NCI-H524 (cell line): ENCODE data around the gene ARHGAP9.
"Not testable (repeated sequence)": the region's sequence is repeated elsewhere in the genome, so short reads cannot be mapped to it uniquely, and the experiment has no call there.

Source experiments
- DNase-seq, 2 experiments: peaks; one replicate each; lab custom pipeline; 2025; lab: John Stamatoyannopoulos, UW

ARHGAP9 gene

DNA sequence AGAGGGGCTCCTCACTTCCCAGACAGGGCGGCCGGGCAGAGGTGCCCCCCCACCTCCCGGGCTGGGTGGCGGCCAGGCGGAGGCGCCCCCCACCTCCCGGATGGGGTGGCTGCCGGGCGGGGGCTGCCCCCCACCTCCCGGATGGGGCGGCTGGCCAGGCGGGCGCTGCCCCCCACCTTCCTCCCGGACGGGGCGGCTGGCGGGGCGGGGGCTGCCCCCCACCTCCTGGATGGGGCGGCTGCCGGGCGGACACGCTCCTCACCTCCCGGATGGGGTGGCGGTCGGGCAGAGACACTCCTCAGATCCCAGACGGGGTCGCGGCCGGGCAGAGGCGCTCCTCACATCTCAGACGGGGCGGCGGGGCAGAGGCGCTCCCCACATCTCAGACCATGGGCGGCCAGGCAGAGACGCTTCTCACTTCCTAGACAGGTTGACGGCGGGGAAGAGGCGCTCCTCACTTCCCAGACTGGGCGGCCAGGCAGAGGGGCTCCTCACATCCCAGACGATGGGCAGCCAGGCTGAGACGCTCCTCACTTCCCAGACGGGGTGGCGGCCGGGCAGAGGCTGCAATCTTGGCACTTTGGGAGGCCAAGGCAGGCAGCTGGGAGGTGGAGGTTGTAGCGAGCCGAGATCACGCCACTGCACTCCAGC, 15.5 kb upstream of the ARHGAP9 start:
- DNase-seq, result not testable (repeated sequence)

DNA sequence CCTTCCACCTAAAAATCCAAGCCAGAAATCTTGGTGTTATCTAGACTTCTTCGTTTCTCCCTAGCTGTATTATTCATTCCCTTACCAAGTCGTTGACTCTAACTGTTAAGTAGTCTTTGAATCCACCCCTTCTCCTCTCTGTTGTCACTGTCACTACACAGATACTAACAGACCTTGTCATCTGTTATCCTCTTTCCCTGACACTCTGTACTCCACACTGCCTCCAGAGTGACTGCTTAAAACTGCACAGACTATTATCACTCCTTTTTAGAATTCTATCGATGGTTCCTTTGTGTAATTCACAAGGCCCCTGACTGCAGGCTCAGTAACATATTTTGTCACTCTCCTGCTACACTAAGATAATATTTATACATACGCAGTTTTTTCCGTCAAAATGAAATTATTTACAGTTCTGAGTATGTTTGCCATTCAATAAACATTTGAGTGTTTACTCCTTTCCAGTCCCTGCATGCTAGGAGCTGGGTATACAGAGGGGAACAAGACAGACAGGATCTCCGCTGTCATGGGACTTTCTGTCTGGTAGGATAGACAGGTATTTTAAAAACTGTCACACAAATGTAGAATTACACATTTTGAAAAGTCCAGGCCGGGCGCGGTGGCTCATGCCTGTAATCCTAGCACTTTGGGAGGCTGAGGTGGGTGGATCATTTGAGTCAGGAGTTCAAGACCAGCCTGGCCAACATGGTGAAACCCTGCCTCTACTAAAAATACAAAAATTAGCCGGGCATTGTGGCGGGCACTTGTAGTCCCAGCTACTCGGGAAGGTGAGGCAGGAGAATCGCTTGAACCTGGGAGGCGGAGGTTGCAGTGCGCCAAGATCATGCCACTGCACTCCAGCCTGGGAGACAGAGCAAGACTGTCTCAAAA, 12.0 kb upstream of the ARHGAP9 start:
- DNase-seq, result peak in 1 of 2 experiments; percentile 18

DNA sequence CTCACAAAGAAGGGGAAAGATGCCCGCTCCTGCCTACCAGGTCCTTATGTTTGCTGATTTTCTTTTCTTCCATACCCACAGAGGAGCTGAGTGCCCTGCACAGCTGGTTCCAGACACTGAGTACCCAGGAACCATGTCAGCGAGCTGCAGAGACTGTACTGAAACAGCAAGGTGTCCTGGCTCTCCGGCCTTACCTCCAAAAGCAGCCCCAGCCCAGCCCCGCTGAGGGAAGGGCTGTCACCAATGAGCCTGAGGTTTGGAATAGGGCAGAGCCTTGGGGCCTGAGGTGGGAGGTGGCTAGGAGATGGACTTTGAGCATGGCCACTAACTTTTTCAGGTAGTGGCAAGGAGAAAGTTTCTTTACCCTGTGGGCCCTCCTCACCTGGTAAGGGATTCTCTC, 10.5 kb upstream of the ARHGAP9 start:
- no peak for DNase-seq

DNA sequence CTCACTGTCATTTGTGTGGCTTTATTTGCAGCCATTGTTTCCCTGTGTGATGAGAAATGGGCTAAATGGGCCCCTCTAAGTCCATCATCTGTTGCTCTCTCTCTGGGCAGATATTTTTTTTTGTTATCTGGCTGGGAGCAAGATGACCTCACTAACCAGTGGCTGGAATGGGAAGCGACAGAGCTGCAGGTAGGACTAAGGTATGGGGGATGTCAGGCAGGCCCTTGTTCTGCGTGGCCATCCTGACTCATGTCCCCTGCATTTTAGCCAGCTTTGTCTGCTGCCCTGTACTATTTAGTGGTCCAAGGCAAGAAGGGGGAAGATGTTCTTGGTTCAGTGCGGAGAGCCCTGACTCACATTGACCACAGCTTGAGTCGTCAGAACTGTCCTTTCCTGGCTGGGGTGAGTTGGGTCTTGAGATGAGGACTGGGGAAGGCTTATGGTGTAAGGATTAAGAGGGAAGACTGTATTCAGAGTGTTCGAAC, 9.5 kb upstream of the ARHGAP9 start:
- DNase-seq, result no peak

DNA sequence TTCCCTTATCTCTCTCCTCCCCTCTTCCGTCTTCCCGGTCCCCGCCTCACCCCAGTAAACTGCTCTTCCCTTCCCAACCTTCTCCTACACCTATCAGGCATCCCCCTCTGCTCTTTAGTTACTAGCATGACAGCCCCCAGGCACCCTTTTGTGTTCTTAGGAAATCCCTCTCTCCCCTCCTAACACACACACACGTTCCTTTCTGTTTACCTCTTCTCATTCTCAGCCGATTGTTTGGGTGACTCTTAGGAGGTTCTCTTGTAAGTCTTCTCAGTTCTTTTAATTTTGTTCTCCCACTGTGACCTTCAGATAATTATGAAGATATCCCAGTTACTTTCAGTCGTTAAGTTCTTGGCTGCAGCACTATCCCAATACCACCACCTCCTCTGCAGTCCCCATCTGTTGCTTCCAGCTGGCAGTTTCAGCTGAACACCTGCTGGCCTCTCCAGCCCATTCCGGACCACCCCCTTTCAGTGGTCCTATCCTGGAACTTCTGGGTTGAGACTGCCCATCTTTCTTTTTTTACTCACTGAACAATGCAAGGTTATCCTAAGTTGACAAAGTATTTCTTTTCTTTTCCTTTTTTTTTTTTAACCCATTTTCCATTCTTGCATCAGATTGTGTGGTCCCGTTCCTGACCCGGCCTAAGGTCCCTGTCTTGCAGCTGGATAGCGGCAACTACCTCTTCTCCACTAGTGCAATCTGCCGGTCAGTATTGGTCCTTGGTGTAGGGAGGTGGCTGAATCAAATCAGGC, 8.9 kb upstream of the ARHGAP9 start:
- peak; percentile 31 to 71 for DNase-seq

DNA sequence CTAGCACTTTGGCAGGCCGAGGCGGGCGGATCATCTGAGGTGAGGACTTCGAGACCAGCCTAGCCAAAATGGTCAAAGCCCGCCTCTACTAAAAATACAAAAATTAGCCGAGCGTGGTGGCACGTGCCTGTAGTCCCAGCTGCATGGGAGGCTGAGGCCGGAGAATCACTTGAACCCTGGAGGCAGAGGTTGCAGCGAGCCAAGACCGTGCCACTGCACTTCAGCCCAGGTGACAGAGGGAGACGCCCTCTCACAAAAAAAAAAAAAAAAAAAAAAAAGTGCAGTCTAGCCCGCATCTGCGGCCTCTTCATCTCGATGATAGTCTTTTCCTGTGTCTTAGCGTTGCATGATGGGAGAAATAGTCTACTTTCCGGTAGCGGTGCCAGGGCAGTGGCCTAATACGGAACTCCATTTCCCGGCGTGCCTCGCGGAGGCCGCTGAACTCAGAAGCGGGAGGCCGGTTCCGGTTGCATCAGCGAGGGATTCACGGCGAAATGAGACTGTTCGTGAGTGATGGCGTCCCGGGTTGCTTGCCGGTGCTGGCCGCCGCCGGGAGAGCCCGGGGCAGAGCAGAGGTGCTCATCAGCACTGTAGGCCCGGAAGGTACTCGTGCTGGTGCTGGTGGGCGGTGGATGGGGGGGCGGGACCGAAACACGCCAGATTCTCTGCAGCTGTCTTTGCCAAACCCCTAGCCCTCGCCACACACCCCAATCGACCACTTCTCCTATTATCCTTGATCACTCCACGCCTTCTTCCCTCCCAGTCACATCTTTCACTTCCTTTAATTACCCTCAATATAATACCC, 8.1 kb upstream of the ARHGAP9 start, which contains the start of gene MARS1:
Gene MARS1 (plus strand): TSS at position 472 of the 805 bp plus-strand sequence. CDS start 23 bp downstream, at position 495.
- DNase-seq, result peak; percentile 94 to 96

DNA sequence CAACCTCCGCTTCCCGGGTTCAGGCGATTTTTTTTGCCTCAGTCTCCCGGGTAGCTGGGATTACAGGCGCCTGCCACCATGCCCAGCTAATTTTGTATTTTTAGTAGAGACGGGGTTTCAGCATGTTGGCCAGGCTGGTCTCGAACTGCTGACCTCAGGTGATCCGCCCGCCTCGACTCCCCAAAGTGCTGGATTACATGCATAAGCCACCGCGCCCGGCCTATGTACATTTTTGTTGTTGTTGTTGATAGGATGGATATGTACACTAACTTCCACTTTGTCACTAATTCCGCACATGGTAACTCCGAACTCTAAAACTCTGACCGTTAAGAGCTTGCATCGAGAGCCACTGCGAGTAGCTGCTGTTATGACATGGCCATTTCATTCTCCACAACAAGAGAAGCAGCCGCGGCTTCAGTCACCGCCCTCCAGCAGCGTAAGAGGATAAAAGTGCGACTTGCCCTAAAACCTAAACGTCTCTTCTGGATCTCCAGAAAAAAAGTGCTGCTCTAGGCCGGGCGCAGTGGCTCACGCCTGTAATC, 7.5 kb upstream of the ARHGAP9 start:
- peak in 1 of 2 experiments; percentile 21 for DNase-seq

DNA sequence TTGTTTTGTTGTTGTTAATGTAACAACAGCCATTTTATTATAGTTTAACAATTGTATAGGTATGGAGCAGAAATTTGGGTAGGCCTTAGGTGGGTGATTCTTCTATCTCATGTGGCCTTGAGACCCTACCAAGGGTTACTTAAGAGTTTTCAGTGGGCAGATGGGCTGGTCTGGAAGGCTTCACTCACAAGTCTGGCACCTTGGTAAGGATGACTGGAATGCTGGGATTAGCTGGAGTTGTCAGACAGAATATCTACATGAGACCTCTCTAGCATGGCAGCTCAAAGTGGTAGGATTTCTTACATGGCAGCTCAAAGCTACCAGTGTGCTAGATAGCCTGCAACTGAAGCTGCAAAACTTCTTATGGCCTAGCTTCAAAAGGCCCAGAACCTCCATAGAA, 6.0 kb upstream of the ARHGAP9 start:
- DNase-seq, result peak in 1 of 2 experiments; percentile 11

DNA sequence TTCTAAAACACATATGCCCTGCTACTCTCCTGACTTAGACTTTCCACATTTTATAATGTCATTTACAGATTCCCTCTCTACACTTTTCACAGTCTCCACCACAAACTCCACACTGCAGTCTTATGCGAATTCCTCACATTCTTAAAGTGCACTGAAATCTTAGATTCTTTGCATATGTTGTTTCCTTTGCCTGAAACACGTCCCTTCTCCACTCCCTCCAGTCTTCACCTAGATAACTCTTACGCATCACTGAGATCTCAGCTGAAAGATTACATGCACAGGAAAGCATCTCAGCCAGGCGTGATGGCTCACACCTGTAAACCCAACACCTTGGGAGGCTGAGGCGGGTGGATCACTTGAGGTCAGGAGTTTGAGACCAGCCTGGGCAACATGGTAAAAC, 3.8 kb upstream of the ARHGAP9 start:
- no peak for DNase-seq

DNA sequence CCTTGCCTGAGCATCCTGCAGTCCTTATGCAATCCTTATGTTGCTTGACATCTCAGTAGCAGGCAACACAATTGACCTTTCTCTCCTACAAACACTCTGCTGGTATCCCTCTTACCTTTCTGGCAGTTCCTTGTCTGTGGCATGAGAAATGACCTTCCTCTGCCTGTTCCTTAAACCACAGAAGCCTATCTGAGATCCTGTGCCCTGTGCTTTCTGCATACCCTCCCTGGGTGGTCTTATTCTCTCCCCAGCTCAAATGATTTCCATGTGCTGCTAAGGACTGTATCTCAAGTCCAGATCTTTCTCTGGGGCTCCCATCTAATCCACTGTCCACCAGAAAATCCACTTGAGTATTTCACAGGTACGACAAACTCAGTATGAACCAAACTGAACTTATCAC, 2.0 kb upstream of the ARHGAP9 start:
- DNase-seq, result no peak

DNA sequence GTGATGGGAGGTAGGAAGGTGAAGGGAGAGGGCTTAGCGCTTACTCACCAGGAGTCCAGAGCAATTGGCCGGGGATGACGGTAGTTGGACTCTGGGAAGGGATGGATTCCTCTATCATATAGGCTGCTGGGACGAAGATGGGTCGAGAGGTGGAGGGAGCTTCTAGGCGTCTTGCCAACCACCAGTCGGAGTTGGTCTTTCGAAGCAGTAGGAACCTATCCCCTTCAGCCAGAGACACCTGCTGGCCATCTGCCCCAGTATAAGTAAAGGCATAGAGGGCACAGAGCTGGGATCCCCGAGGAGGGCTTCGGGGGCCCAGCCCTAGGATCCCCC, 657 bp downstream of the ARHGAP9 start:
- peak in 1 of 2 experiments; percentile 28 for DNase-seq

DNA sequence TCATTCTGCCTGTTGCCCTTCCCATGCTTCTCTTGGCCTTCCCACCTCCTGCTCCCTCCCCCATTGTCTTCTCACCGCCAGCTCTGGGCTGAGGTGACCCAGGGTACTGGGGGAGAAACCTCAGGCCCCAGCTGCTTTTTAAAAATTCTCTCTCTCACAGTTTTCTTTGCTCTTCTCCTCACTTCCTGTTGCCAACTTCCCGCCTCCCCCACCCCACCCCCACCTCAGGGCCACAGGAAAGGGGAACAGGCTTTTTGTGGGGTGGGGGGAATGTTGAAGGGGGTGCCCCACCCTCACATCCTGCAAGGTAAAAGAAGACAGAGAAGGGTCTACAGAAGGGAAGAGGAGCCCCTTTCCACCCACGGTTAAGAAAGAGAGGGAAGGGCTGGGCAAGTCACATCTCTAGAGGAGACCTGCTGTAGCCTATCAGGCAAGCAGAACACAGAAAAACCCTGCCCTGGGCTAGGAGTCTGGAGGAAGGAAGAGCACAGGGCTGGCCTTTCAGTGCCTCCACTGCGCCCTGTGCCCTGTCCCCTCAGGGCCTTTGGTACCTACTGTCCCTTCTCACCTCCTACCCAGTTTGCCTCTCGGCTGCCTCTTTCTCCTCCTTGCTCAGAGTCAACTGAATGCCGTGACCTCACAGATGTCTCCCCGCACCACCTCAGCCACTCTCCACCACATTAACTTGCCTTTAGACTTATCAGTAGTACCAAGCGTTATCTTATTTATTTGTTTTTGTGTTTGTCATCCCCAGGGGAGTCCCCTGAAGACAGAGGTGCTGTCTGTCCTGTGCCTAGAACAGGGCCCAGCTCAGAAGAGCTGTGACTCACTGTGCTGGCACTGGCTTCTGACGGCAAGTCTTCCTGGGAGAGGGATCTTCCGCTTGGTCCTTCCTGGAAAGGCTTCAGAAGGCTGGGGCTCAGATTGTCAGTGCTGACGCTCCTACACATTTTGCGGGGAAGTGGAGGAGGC, 1.7 kb downstream of the ARHGAP9 start:
- DNase-seq, result no peak

DNA sequence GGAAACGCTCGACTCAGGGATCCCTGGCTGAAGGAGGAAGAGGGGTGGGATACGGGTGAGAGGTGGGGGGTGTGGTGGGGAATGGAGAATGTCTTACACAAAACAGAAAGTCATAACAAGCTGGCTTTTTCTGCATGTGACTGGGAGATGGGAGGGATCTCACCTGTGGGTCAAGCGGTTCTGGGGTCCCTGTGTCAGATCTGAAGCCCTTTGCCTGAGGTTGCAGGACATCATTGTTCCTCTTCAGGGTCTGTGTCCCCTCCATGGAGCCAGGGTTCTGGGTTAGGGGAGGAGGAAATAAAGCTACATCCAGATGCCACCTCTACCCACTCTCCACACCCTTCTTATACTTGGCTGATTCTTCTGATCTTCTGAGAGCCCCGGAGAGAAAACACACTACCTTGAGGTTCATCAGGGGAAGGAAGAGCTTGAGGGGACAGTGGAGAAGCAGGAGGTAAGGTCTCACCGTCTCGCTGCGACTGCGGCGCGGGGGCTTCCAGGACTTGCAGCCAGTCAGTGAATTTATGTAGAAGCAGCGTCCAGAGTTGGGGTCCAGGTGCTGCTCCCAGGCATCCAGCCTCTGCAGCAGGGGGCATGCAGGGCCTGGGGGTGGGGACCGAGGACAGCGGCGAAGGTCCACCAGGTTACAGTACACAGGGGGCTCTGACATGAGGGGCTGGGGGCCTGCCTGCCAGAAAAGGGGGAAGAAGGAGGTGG, 2.5 kb downstream of the ARHGAP9 start:
- no peak for DNase-seq

DNA sequence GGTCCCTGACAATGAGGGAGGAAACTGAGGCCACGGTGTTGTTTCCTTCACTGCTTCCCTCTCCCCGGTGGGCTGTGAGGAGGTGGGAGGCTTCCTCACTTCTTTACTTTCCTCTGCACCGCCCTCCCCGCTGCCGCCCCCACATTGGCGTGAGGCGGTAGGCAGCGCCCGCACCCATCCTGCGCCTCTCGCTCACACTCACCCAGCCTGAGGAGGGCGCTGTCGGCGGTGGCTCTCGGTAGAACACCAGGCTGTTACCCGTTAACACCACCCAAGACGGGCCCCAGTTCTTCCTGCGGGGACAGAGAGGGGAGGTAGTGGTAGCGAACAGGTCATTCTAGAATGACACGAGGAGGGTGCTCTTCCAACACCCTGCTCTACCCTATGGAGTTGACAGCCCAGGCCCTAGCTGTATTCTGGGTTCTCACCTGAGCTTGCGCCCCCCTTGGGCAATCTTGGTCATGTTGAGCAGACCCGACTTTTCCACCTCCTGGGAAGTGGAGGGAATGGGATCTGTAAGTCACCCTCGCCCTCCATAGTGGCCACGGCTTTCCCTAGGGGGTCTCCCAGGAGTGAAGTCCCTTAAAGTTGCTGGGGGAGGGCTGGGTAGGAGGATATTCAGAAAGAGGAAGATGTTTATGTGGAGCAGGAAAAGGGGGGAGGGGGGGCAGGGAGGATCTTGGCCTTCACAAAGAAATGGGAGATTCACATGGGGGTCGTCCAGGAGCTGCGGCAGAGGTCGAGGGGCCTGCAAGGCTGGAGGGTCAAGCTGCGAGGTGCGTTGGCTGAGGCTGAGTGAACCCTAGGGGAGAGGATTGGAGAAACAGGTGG, 3.3 kb downstream of the ARHGAP9 start:
- DNase-seq, result no peak

DNA sequence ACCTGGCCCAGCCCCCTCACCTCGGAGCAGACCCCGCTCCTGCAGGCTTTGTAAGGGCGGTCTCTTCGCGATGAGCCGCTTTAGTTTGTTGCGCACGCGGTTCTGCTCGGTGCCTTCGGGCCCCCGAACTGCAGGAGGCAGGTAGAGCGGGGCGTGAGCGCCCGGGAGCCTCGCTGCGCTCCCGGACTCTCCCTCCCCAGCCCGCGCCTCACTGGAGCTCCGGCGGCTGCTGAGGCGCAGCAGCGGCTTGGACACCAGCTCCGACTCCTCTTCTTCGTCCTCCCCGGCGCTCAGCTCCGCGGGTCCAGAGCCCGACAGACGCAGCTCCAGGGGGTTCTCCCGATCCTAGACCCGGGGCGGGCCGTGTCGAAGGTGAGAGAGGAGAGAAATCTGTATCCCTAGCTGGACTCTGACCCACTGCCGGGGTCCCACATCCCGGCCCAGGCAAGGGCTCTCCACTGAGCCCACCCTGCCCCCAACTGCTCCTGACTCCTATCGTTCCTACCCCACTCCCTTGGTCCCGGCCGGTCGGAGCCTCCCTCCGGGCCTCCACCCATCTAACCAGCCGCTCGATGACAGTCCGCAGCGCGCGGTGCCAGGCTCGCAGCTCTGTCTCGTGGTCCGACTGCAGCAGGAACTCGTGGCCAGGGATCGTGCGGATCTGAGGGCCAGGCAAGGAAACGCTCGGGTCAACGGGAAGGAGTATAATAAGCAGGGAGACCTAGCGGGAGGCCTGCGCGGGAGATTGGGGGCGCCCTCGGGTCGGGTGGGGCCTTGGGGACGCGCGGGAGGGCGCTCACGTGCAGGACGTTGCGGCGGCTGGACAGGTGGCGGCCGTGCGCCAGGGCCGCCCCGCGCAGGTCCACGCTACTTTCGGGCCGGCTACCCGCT, 4.2 kb downstream of the ARHGAP9 start:
- DNase-seq, result no peak

DNA sequence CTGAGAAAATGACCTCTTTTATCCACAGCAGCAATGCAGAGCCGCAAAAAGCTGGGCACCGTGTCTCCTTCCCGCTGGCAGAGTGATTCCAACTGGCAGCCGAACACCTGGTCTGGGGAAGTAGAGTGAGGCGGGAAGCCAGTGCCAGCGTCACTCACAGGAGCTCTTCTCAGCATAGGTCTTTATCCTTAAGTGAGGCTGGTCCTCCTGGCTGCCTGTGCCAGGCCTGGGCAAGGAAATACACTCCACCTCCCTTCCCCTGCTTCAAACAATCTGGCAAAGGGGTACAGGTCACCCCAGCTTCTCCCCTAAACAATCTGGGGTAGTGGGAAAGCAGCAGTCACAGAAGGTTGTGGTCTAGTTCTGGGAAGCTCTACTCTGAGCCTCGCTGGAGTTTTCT, 4.8 kb downstream of the ARHGAP9 start:
- no peak for DNase-seq

DNA sequence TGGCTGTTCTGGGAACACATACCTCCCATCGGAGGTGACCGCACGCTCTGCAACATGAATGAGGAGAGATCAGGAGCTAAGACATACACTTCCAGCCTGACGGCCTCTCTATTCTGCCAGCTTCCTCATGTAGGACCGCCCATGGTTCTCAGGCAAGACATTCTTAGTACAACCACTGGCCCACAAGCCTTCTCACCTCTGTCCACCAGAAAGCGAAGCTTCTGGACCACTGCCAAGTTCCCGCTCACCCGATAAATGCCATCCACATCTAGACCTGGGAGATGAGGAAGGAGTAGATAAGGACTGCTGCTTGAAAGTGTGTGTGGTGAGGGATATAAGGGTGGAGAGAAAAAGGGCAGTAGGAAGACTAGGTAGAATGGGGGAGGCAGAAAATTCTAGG, 5.2 kb downstream of the ARHGAP9 start:
- no peak for DNase-seq

DNA sequence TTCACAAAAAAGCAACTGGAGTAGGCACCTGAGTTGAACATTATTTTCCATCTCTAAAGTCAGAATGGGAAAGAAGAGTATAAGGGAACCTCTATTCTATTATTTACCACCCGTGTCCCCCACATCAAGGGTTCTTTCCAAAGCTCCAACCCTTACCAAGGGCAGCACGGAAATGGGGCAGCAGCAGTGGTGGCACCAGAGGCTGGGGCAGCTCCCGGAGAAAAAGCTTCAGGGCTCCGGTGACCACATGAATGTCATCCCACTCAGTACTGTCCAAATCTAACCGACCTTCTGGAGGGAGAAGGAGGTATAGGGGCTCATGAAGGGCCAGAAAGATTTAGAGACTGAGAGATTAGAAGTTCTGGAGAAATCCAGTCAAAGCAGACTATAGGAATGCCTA, 5.8 kb downstream of the ARHGAP9 start:
- no peak for DNase-seq
